Lower lobe of right lung (tissue), 2 donors: Measurements from ENCODE around the gene MAT2B. TPM values are rescaled to one million over a fixed set of nuclear protein-coding genes. Genes with fewer than 3 reads are reported as not detected.

Experiments used
- ATAC-seq, 2 donors: fragments of 200-7000 bp; cut with Tn5 transposase; one replicate each; pipeline ENCODE4 v1.9.1; 2020 to 2022; ENCODE audit warnings: mild to moderate bottlenecking in 2 of 2, moderate library complexity in 2 of 2
- DNase-seq: peaks from one replicate; pipeline ENCODE4 v3.0.0-alpha.2; 2020
- H3K27ac ChIP-seq: fragments of 200-600 bp; one replicate; pipeline ENCODE4 v1.8.0; 2022
- H3K27me3 ChIP-seq: fragments of 200-600 bp; one replicate; pipeline ENCODE4 v1.8.0; 2022; ENCODE audit warnings: low read depth
- H3K36me3 ChIP-seq: fragments of 200-600 bp; one replicate; pipeline ENCODE4 v1.8.0; 2022; ENCODE audit warnings: mild to moderate bottlenecking
- H3K4me1 ChIP-seq: fragments of 200-600 bp; one replicate; pipeline ENCODE4 v1.8.0; 2022
- H3K4me3 ChIP-seq: fragments of 200-600 bp; one replicate; pipeline ENCODE4 v1.8.0; 2022; ENCODE audit warnings: mild to moderate bottlenecking
- H3K9me3 ChIP-seq: fragments of 200-600 bp; one replicate; pipeline ENCODE4 v1.8.0; 2022
- intact Hi-C: fragments of 100-400 bp; cut with DNase I; formaldehyde crosslinking; loops from one replicate; pipeline ENCODE4 v1.11.0; 2022
- long read RNA-seq: library from polyadenylated mRNA; unstranded; transcript quantifications from one replicate; pipeline ENCODE4 v2.0.0, GENCODE V29; 2021
- total RNA-seq: library from RNA; stranded (reverse); fragmentation: NEBNext Ultra II Directional; extraction: Animal tissue kit (Norgen Biotek cat#: 25700); gene quantifications from one replicate; pipeline ENCODE4 v1.2.1, GENCODE V29; 2021
- TF ChIP-seq, protein P1 (sequence below): fragments of 200-600 bp; IDR thresholded peaks from one replicate; pipeline ENCODE4 v1.8.0; 2022; ENCODE audit warnings: antibody characterized with exemption, mild to moderate bottlenecking
- donor health status: DM: no; HTN: yes; CAD: no; lungs with severe emphysema.

MAT2B gene
- 71.7 TPM for total RNA-seq
- long read RNA-seq, transcript MAT2B-201 (7 exons, 2,226 nt) = minor isoform, 9 of 186 reads
- long read RNA-seq, transcript MAT2B-202 (7 exons, 2,103 nt) = major isoform, 152 of 186 reads
- long read RNA-seq, partial matches to known transcripts = 12 of 186 reads
- long read RNA-seq, other reads (novel, unspliced or antisense) = 11 of 186 reads

- TF ChIP-seq, protein P1, sequence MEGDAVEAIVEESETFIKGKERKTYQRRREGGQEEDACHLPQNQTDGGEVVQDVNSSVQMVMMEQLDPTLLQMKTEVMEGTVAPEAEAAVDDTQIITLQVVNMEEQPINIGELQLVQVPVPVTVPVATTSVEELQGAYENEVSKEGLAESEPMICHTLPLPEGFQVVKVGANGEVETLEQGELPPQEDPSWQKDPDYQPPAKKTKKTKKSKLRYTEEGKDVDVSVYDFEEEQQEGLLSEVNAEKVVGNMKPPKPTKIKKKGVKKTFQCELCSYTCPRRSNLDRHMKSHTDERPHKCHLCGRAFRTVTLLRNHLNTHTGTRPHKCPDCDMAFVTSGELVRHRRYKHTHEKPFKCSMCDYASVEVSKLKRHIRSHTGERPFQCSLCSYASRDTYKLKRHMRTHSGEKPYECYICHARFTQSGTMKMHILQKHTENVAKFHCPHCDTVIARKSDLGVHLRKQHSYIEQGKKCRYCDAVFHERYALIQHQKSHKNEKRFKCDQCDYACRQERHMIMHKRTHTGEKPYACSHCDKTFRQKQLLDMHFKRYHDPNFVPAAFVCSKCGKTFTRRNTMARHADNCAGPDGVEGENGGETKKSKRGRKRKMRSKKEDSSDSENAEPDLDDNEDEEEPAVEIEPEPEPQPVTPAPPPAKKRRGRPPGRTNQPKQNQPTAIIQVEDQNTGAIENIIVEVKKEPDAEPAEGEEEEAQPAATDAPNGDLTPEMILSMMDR = peak; percentile 57
- Histone ChIP-seq H3K36me3 (no peaks in the 10 kb centered on the region), H3K4me3 (peak within 1 kb of the TSS; percentile 81), H3K27me3 (no peaks in the 10 kb centered on the region), H3K9me3 (no peaks in the 10 kb centered on the region), H3K27ac (peak within 1 kb of the TSS; percentile 99), H3K4me1 (peaks cover 55% of the 10 kb centered on the region)
- ATAC-seq = peak; percentile 99
- intact Hi-C loops = no loop called here
- DNase-seq = peak; percentile 97
Observed at GRCh38 chr5:163505368-163506094, at the start of gene MAT2B. Gene MAT2B, plus strand, starts transcription at chr5:163505619. Its CDS starts 68 bp downstream, at chr5:163505687.

- intact Hi-C loops = no loop called here
- H3K36me3 ChIP-seq = peaks cover 51% of the 10 kb centered on the region
- H3K27ac ChIP-seq = no peak overlapping the region
- no peak for DNase-seq
- H3K27me3 ChIP-seq = no peaks in the 10 kb centered on the region
- no peak overlapping the region for H3K4me3 ChIP-seq
- peaks cover 20% of the 10 kb centered on the region for H3K4me1 ChIP-seq
- ATAC-seq = no peak
- TF ChIP-seq, protein P1 = no peak
- no peaks in the 10 kb centered on the region for H3K9me3 ChIP-seq
Observed at GRCh38 chr5:163456029-163456589, 49.3 kb upstream of the MAT2B start.

- ATAC-seq (no peak), DNase-seq (no peak)
- intact Hi-C loops = no loop called here
- no peaks in the 10 kb centered on the region for H3K27me3 ChIP-seq
- no peak overlapping the region for H3K27ac ChIP-seq
- TF ChIP-seq, protein P1 = no peak
- peaks cover 43% of the 10 kb centered on the region for H3K36me3 ChIP-seq
- H3K4me1 ChIP-seq = peaks cover 25% of the 10 kb centered on the region
- no peaks in the 10 kb centered on the region for H3K9me3 ChIP-seq
- no peak overlapping the region for H3K4me3 ChIP-seq
Observed at GRCh38 chr5:163456840-163457239, 48.6 kb upstream of the MAT2B start.

DNA sequence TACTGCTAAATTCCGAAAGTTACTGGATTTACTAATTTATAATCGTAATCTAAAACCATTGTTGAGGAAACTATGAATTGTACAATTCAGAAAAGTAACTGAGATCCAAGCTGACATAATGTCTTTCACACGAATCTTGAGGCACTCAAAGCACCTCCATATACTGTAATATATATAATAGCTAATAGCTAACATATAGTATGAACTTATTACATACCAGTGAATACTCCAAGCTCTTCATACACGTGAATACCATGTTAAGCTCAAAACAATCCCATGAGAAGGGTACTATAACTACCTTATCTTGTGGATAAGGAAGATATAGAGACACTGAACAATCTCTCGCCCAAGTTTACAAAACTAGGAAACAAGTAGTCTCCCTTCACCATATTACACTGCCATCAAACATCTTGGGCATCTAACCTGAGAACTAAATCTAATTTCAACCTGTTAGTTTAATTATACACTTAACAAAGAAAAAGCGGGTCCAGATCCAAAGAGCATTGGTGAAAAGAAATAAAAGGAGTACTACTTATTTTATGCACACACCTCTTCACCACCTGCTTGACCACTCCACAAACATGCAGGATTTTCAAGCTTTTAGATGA, 46.5 kb upstream of the MAT2B start:
- Histone ChIP-seq H3K4me3 (peak overlapping the region; percentile 76), H3K9me3 (no peaks in the 10 kb centered on the region), H3K4me1 (peaks cover 25% of the 10 kb centered on the region), H3K27me3 (no peaks in the 10 kb centered on the region), H3K27ac (peak overlapping the region; percentile 95), H3K36me3 (peaks cover 27% of the 10 kb centered on the region)
- DNase-seq (no peak), ATAC-seq (no peak)
- intact Hi-C loops = no loop called here
- TF ChIP-seq, protein P1 = no peak

DNA sequence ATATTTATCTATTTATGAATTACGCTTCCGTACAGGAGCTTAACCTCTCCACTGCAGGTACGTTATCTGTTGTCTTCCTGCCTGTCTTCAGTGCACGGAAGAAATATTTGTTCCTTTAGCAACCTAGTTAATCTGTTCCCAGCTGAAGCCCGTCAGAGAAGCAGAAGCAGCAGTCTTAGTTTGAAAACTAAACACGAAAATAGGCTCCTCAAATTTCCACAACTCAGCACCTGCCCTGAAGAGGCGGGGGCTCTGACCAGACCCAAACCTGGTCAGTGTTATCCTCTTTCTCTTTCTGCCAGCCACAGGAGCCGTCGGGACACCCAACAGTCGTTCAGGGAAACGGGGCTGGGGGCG, 46.0 kb upstream of the MAT2B start:
- H3K4me3 ChIP-seq = peak overlapping the region; percentile 76
- ATAC-seq = peak in 1 of 2 donors; percentile 17
- TF ChIP-seq, protein P1 = no peak
- DNase-seq = no peak
- intact Hi-C loops = no loop called here
- peaks cover 21% of the 10 kb centered on the region for H3K36me3 ChIP-seq
- H3K9me3 ChIP-seq = no peaks in the 10 kb centered on the region
- H3K4me1 ChIP-seq = peaks cover 25% of the 10 kb centered on the region
- H3K27me3 ChIP-seq = no peaks in the 10 kb centered on the region
- peak overlapping the region; percentile 95 for H3K27ac ChIP-seq
